ENCODE data around the gene STEAP4. TPM values are rescaled to one million over a fixed set of nuclear protein-coding genes. Genes with fewer than 3 reads are reported as not detected.

STEAP4 gene
- total RNA-seq, 2 donors from 2014 or later = not detected

- no peak for ATAC-seq (replicated peaks)
- no peaks in the 10 kb centered on the region for H3K9me3 Mint-ChIP-seq
- H3K27me3 Mint-ChIP-seq = peaks cover 30% of the 10 kb centered on the region
- H3K4me1 Mint-ChIP-seq = no peaks in the 10 kb centered on the region
- no peak overlapping the region for H3K27ac Mint-ChIP-seq
- no peak overlapping the region for H3K4me3 Mint-ChIP-seq
- H3K36me3 Mint-ChIP-seq (ENCODE audit: low read depth) = no peaks in the 10 kb centered on the region
Observed at GRCh38 chr7:88230646-88231045, 76.0 kb downstream of the STEAP4 start.

- no peak for ATAC-seq (replicated peaks)
- peaks cover 23% of the 10 kb centered on the region for H3K27me3 Mint-ChIP-seq
- H3K4me1 Mint-ChIP-seq = no peaks in the 10 kb centered on the region
Observed at GRCh38 chr7:88229302-88229995, 77.2 kb downstream of the STEAP4 start.

GRCh38 chr7:88226886-88227516 is 79.7 kb downstream of the STEAP4 start:
- H3K4me3 Mint-ChIP-seq = no peak overlapping the region
- no peaks in the 10 kb centered on the region for H3K4me1 Mint-ChIP-seq
- no peak overlapping the region for H3K27ac Mint-ChIP-seq
- H3K36me3 Mint-ChIP-seq (ENCODE audit: low read depth) = no peaks in the 10 kb centered on the region
- H3K27me3 Mint-ChIP-seq = peaks cover 19% of the 10 kb centered on the region
- ATAC-seq (replicated peaks) = peak; percentile 32
- H3K9me3 Mint-ChIP-seq = no peaks in the 10 kb centered on the region

More at GRCh38 chr7:88229302-88229995, 77.2 kb downstream of the STEAP4 start:
- no peak overlapping the region for H3K27ac Mint-ChIP-seq
- H3K36me3 Mint-ChIP-seq (ENCODE audit: low read depth) = no peaks in the 10 kb centered on the region
- H3K9me3 Mint-ChIP-seq = no peaks in the 10 kb centered on the region
- H3K4me3 Mint-ChIP-seq = no peak overlapping the region

- no peak for ATAC-seq (replicated peaks)
- Mint-ChIP-seq H3K4me1 (peaks cover 2% of the 10 kb centered on the region), H3K36me3 (ENCODE audit: low read depth) (no peaks in the 10 kb centered on the region), H3K27ac (no peak overlapping the region), H3K9me3 (no peaks in the 10 kb centered on the region), H3K4me3 (no peak overlapping the region), H3K27me3 (peaks cover 19% of the 10 kb centered on the region)
Observed at GRCh38 chr7:88226201-88226600, 80.5 kb downstream of the STEAP4 start.

GRCh38 chr7:88224601-88225275 is 82.0 kb downstream of the STEAP4 start:
- Mint-ChIP-seq H3K27ac (no peak overlapping the region), H3K27me3 (peaks cover 14% of the 10 kb centered on the region), H3K4me3 (no peak overlapping the region), H3K36me3 (ENCODE audit: low read depth) (no peaks in the 10 kb centered on the region), H3K9me3 (no peaks in the 10 kb centered on the region), H3K4me1 (peaks cover 5% of the 10 kb centered on the region)
- no peak for ATAC-seq (replicated peaks)

- no peak overlapping the region for H3K4me3 Mint-ChIP-seq
- peaks cover 4% of the 10 kb centered on the region for H3K27me3 Mint-ChIP-seq
- H3K9me3 Mint-ChIP-seq = no peaks in the 10 kb centered on the region
- H3K4me1 Mint-ChIP-seq = peaks cover 5% of the 10 kb centered on the region
- H3K36me3 Mint-ChIP-seq (ENCODE audit: low read depth) = peaks cover 7% of the 10 kb centered on the region
- no peak for ATAC-seq (replicated peaks)
- no peak overlapping the region for H3K27ac Mint-ChIP-seq
Observed at GRCh38 chr7:88223265-88223664, 83.4 kb downstream of the STEAP4 start.

Other genes with a start within 250 kb of the STEAP4 start
- gene SRI, start 86.9 kb downstream of the STEAP4 start, total RNA-seq = 100 to 1,000 TPM; 133 to 223 TPM

Measured in activated T-helper 17 cell treated with anti-CD3 and anti-CD28 coated beads, Interleukin-2, amount 50 U/mL, for 72 hours (primary cell).